ENCODE results near the gene BHMT2.

BHMT2 gene

GRCh38 chr5:79047199-79047598, 22.4 kb upstream of the BHMT2 start:
- H3K36me3 ChIP-seq (ENCODE audit: low read depth): no peaks in the 10 kb centered on the region
- H3K27ac ChIP-seq (ENCODE audit: poor library complexity, severe bottlenecking): no peak overlapping the region
- no peak for TF ChIP-seq CTCF (IDR thresholded peaks at IDR 0.05; ENCODE audit: poor library complexity, severe bottlenecking)
- ATAC-seq (ENCODE audit: low read depth) (no peak), DNase-seq (ENCODE audit: low spot score) (no peak)
- H3K9me3 ChIP-seq (ENCODE audit: severe bottlenecking): no peaks in the 10 kb centered on the region
- no peak overlapping the region for H3K4me3 ChIP-seq (ENCODE audit: severe bottlenecking)
- no peaks in the 10 kb centered on the region for H3K4me1 ChIP-seq (ENCODE audit: insufficient read depth, poor library complexity, severe bottlenecking)
- no peaks in the 10 kb centered on the region for H3K27me3 ChIP-seq (ENCODE audit: insufficient read depth, poor library complexity, severe bottlenecking)

- Histone ChIP-seq H3K4me1 (ENCODE audit: insufficient read depth, poor library complexity, severe bottlenecking) (no peaks in the 10 kb centered on the region), H3K27ac (ENCODE audit: poor library complexity, severe bottlenecking) (no peak overlapping the region), H3K27me3 (ENCODE audit: insufficient read depth, poor library complexity, severe bottlenecking) (no peaks in the 10 kb centered on the region), H3K9me3 (ENCODE audit: severe bottlenecking) (no peaks in the 10 kb centered on the region), H3K36me3 (ENCODE audit: low read depth) (no peaks in the 10 kb centered on the region), H3K4me3 (ENCODE audit: severe bottlenecking) (no peak overlapping the region)
- no peak for DNase-seq (ENCODE audit: low spot score)
- no peak for TF ChIP-seq CTCF (IDR thresholded peaks at IDR 0.05; ENCODE audit: poor library complexity, severe bottlenecking)
- no peak for ATAC-seq (ENCODE audit: low read depth)
Measured at GRCh38 chr5:79048437-79048836, 21.1 kb upstream of the BHMT2 start.

- no peaks in the 10 kb centered on the region for H3K9me3 ChIP-seq (ENCODE audit: severe bottlenecking)
- ATAC-seq (ENCODE audit: low read depth): no peak
- no peak for DNase-seq (ENCODE audit: low spot score)
- no peaks in the 10 kb centered on the region for H3K36me3 ChIP-seq (ENCODE audit: low read depth)
- no peak overlapping the region for H3K27ac ChIP-seq (ENCODE audit: poor library complexity, severe bottlenecking)
- TF ChIP-seq CTCF (IDR thresholded peaks at IDR 0.05; ENCODE audit: poor library complexity, severe bottlenecking): no peak
- no peak overlapping the region for H3K4me3 ChIP-seq (ENCODE audit: severe bottlenecking)
- H3K27me3 ChIP-seq (ENCODE audit: insufficient read depth, poor library complexity, severe bottlenecking): no peaks in the 10 kb centered on the region
- H3K4me1 ChIP-seq (ENCODE audit: insufficient read depth, poor library complexity, severe bottlenecking): no peaks in the 10 kb centered on the region
Measured at GRCh38 chr5:79050498-79050897, 19.1 kb upstream of the BHMT2 start.

- H3K27ac ChIP-seq (ENCODE audit: poor library complexity, severe bottlenecking): no peak overlapping the region
- no peak for DNase-seq (ENCODE audit: low spot score)
- no peak for TF ChIP-seq CTCF (IDR thresholded peaks at IDR 0.05; ENCODE audit: poor library complexity, severe bottlenecking)
- no peaks in the 10 kb centered on the region for H3K4me1 ChIP-seq (ENCODE audit: insufficient read depth, poor library complexity, severe bottlenecking)
- H3K9me3 ChIP-seq (ENCODE audit: severe bottlenecking): no peaks in the 10 kb centered on the region
- no peaks in the 10 kb centered on the region for H3K27me3 ChIP-seq (ENCODE audit: insufficient read depth, poor library complexity, severe bottlenecking)
- no peak for ATAC-seq (ENCODE audit: low read depth)
- no peak overlapping the region for H3K4me3 ChIP-seq (ENCODE audit: severe bottlenecking)
- no peaks in the 10 kb centered on the region for H3K36me3 ChIP-seq (ENCODE audit: low read depth)
Measured at GRCh38 chr5:79053321-79053720, 16.2 kb upstream of the BHMT2 start.

GRCh38 chr5:79055017-79055416, 14.6 kb upstream of the BHMT2 start:
- Histone ChIP-seq H3K4me3 (ENCODE audit: severe bottlenecking) (no peak overlapping the region), H3K27me3 (ENCODE audit: insufficient read depth, poor library complexity, severe bottlenecking) (no peaks in the 10 kb centered on the region), H3K9me3 (ENCODE audit: severe bottlenecking) (no peaks in the 10 kb centered on the region), H3K4me1 (ENCODE audit: insufficient read depth, poor library complexity, severe bottlenecking) (no peaks in the 10 kb centered on the region), H3K27ac (ENCODE audit: poor library complexity, severe bottlenecking) (no peak overlapping the region), H3K36me3 (ENCODE audit: low read depth) (no peaks in the 10 kb centered on the region)
- no peak for TF ChIP-seq CTCF (IDR thresholded peaks at IDR 0.05; ENCODE audit: poor library complexity, severe bottlenecking)
- no peak for DNase-seq (ENCODE audit: low spot score)
- ATAC-seq (ENCODE audit: low read depth): no peak

Measured in RWPE2 (cell line).